Endothelial cell of umbilical vein (primary cell): Measurements from ENCODE around the gene RAB40B. TPM values are rescaled to one million over a fixed set of nuclear protein-coding genes. Genes with fewer than 3 reads are reported as not detected.

ENCODE experiments used
- BruUV-seq: library from RNA; stranded (reverse); fragments of 400-500 nt; replicated peaks from 2 replicates; lab custom pipeline; 2021; lab: Mats Ljungman, UMichigan
- CTCF ChIA-PET: fragments of 300-600, 350-600 bp; sonication (Branson Sonifier 250); formaldehyde crosslinking; loops from one replicate; lab custom pipeline; 2021; ENCODE audit warnings: antibody characterized with exemption, inconsistent platforms; lab: Charles Lee
- POLR2A ChIA-PET: fragments of 300-600, 350-600 bp; sonication (Branson Sonifier 250); formaldehyde crosslinking; loops from one replicate; lab custom pipeline; 2021; ENCODE audit warnings: antibody characterized with exemption, inconsistent platforms; lab: Charles Lee
- DNase-seq: peaks from one replicate; pipeline ENCODE4 v3.0.0-alpha.2; 2011; ENCODE audit warnings: low read depth, low spot score
- FAIRE-seq: peaks from 2 replicates; lab custom pipeline; 2011; peaks lifted over from hg19 to GRCh38; lab: Jason Lieb, UNC
- H2AFZ ChIP-seq: 2 replicates; pipeline ENCODE4 v1.6.0; 2012; ENCODE audit warnings: low read depth, low read length, control low read depth, inconsistent platforms
- H3K27ac ChIP-seq: 2 replicates; pipeline ENCODE4 v1.5.1; 2011; ENCODE audit warnings: low read depth, mild to moderate bottlenecking, control low read depth, low read length, moderate library complexity; ENCODE audit not compliant: insufficient read depth
- H3K27me3 ChIP-seq, 2 experiments: 2 replicates each; pipeline versions ENCODE4 v1.6.0 to v1.6.1; 2011; ENCODE audit warnings: low read length in 2 of 2, mixed read lengths in 1 of 2; ENCODE audit not compliant: control insufficient read depth in 2 of 2, insufficient read depth in 2 of 2
- H3K36me3 ChIP-seq, 2 experiments: 2 replicates in 1 of 2; 3 replicates in 1 of 2; pipeline ENCODE4 v1.5.1; 2011; ENCODE audit warnings: low read length in 2 of 2, mild to moderate bottlenecking in 1 of 2, moderate library complexity in 1 of 2; ENCODE audit not compliant: control insufficient read depth in 2 of 2, insufficient read depth in 2 of 2; ENCODE audit errors: extremely low read depth in 1 of 2
- H3K4me1 ChIP-seq: 3 replicates; pipeline ENCODE4 v1.5.1; 2011; ENCODE audit warnings: mild to moderate bottlenecking, low read length; ENCODE audit not compliant: control insufficient read depth, insufficient read depth; ENCODE audit errors: extremely low read depth
- H3K4me2 ChIP-seq: 2 replicates; pipeline ENCODE4 v1.6.1; 2011; ENCODE audit warnings: low read length, control low read depth, mixed read lengths; ENCODE audit not compliant: insufficient read depth
- H3K4me3 ChIP-seq, 3 experiments: fragments of 200-600 bp in 1 of 3; sonication (generic), shearing (Covaris generic) in 1 of 3; replicated peaks in 1 of 3; 2 replicates each; pipeline ENCODE4 v1.5.1; 2011 to 2016; ENCODE audit warnings: control low read depth in 3 of 3, low read length in 3 of 3, mild to moderate bottlenecking in 2 of 3, inconsistent platforms in 1 of 3, low read depth in 1 of 3, moderate library complexity in 1 of 3; ENCODE audit not compliant: insufficient read depth in 1 of 3
- H3K79me2 ChIP-seq: 2 replicates; pipeline ENCODE4 v1.6.0; 2012; ENCODE audit warnings: low read length, inconsistent platforms; ENCODE audit not compliant: control insufficient read depth, insufficient read depth
- H3K9ac ChIP-seq: replicated peaks from 2 replicates; pipeline ENCODE3; 2011; ENCODE audit warnings: low read length, control low read depth; ENCODE audit not compliant: insufficient read depth; ENCODE audit errors: extremely low read depth
- H3K9me1 ChIP-seq: replicated peaks from 3 replicates; pipeline ENCODE4 v1.6.0; 2011; ENCODE audit warnings: mild to moderate bottlenecking, low read length; ENCODE audit not compliant: control insufficient read depth, insufficient read depth; ENCODE audit errors: extremely low read depth
- H3K9me3 ChIP-seq: replicated peaks from 2 replicates; pipeline ENCODE4 v1.5.1; 2012; ENCODE audit warnings: low read length, inconsistent platforms; ENCODE audit not compliant: control insufficient read depth, insufficient read depth
- H4K20me1 ChIP-seq: replicated peaks from 2 replicates; pipeline ENCODE3; 2011; ENCODE audit warnings: mild to moderate bottlenecking, low read length; ENCODE audit not compliant: control insufficient read depth, insufficient read depth; ENCODE audit errors: extremely low read depth
- CTCF ChIP-seq, 2 donors: IDR thresholded peaks; 1 replicate in 1 of 2; 2 replicates in 1 of 2; pipeline ENCODE4 v1.5.1; 2011; ENCODE audit warnings: low read length in 2 of 2, mild to moderate bottlenecking in 2 of 2, moderate library complexity in 2 of 2, control low read depth in 1 of 2, inconsistent platforms in 1 of 2, low read depth in 1 of 2; ENCODE audit not compliant: insufficient read depth in 1 of 2; ENCODE audit errors: extremely low read depth in 1 of 2
- EZH2 ChIP-seq: IDR thresholded peaks from 2 replicates; pipeline ENCODE4 v1.6.1; 2012; ENCODE audit warnings: borderline replicate concordance, low read depth, mild to moderate bottlenecking, moderate library complexity, low read length, inconsistent platforms; ENCODE audit not compliant: severe bottlenecking
- FOS ChIP-seq: IDR thresholded peaks from 2 replicates; pipeline ENCODE4 v1.6.1; 2011; ENCODE audit warnings: mild to moderate bottlenecking, low read length, moderate library complexity, borderline replicate concordance; ENCODE audit not compliant: insufficient read depth
- GATA2 ChIP-seq: IDR thresholded peaks from 2 replicates; pipeline ENCODE4 v1.7.0; 2011; ENCODE audit warnings: low read depth, mild to moderate bottlenecking, moderate library complexity, mixed read lengths, low read length; ENCODE audit not compliant: insufficient read length, insufficient read depth
- JUN ChIP-seq: IDR thresholded peaks from 2 replicates; pipeline ENCODE4 v1.6.1; 2011; ENCODE audit warnings: borderline replicate concordance, low read depth; ENCODE audit not compliant: insufficient read length, insufficient read depth
- MAX ChIP-seq: IDR thresholded peaks from 2 replicates; pipeline ENCODE4 v1.6.1; 2011; ENCODE audit not compliant: insufficient read depth, insufficient read length
- MYC ChIP-seq: IDR thresholded peaks from one replicate; pipeline ENCODE4 v1.6.1; 2011; ENCODE audit warnings: mild to moderate bottlenecking, low read depth, low read length
- POLR2A ChIP-seq: IDR thresholded peaks from 2 replicates; pipeline ENCODE4 v1.6.1; 2012; ENCODE audit warnings: low read depth, mild to moderate bottlenecking, control low read depth, low read length
- POLR2AphosphoS5 ChIP-seq: IDR thresholded peaks from 2 replicates; pipeline ENCODE4 v1.6.1; 2012; ENCODE audit warnings: low read depth, mild to moderate bottlenecking, control low read depth, low read length, moderate library complexity; ENCODE audit not compliant: insufficient read depth
- dilution Hi-C: fragments of 300-500 bp; cut with MboI; formaldehyde crosslinking; loops from one replicate; pipeline ENCODE4 v1.15.0; 2019; ENCODE audit warnings: low sequenced_read_pairs; ENCODE audit not compliant: extremely low pct_ligation_motif_present
- intact Hi-C: fragments of 100-400 bp; cut with micrococcal nuclease; formaldehyde crosslinking; loops from one replicate; pipeline ENCODE4 v1.10.0; 2022
- polyA plus RNA-seq, 4 experiments: library from polyadenylated mRNA; depleted of rRNA in 3 of 4; stranded (reverse) in 3 of 4; unstranded in 1 of 4; fragments of >200 nt; gene quantifications; 2 replicates each; pipeline versions ENCODE4 v1.2.1 to v1.2.3, GENCODE V29; 2011 to 2012; ENCODE audit warnings: missing spikeins in 1 of 4
- total RNA-seq: library from RNA; stranded (reverse); gene quantifications from 2 replicates; pipeline ENCODE4 v1.2.3, GENCODE V29; 2021

The RAB40B gene
- total and polyA plus RNA-seq, 2 donors (not counting 3 experiments of a cell fraction or from before 2014, with no cell fraction given) = 5.5 to 9.3 TPM

GRCh38 chr17:82689077-82689476 is 9.4 kb downstream of the RAB40B start:
- Histone ChIP-seq H4K20me1 (no peaks in the 10 kb centered on the region), H3K4me3 (no peak overlapping the region), H3K4me2 (no peak overlapping the region), H3K27ac (no peak overlapping the region), H2AFZ (no peak overlapping the region), H3K36me3 (no peaks in the 10 kb centered on the region), H3K9me1 (no peaks in the 10 kb centered on the region), H3K79me2 (no peaks in the 10 kb centered on the region), H3K9ac (no peak overlapping the region), H3K9me3 (no peaks in the 10 kb centered on the region), H3K4me1 (no peaks in the 10 kb centered on the region), H3K27me3 (no peaks in the 10 kb centered on the region)
- intact Hi-C loops (no loop called here), dilution Hi-C loops (no loop called here)
- BruUV-seq = no TSS peak
- FAIRE-seq (no peak), DNase-seq (no peak)
- TF ChIP-seq MYC (no peak), MAX (no peak), JUN (no peak), POLR2A (no peak), GATA2 (no peak), FOS (no peak), EZH2 (no peak), POLR2AphosphoS5 (no peak)
- ChIA-PET CTCF (interaction anchor here (0.6 to 1.8 kb wide), 4 partner anchors 10 to 228 kb away, joined by 3 to 4 read pairs (median 3); partner anchors contain the start of gene RAB40B), POLR2A (no interaction called here)

- H3K4me2 ChIP-seq = no peak overlapping the region
- H3K9ac ChIP-seq = no peak overlapping the region
- no peaks in the 10 kb centered on the region for H3K9me1 ChIP-seq
- no peaks in the 10 kb centered on the region for H4K20me1 ChIP-seq
- no peaks in the 10 kb centered on the region for H3K36me3 ChIP-seq
- no peak overlapping the region for H2AFZ ChIP-seq
- H3K9me3 ChIP-seq = no peaks in the 10 kb centered on the region
- FAIRE-seq (no peak), DNase-seq (no peak)
- H3K4me3 ChIP-seq = no peak overlapping the region
- dilution Hi-C loops (no loop called here), intact Hi-C loops (no loop called here)
- no peak for TF ChIP-seq CTCF (IDR thresholded peaks at IDR 0.05; ENCODE audit: extremely low read depth in 1 of 2, insufficient read depth in 1 of 2, low read depth in 1 of 2, low read length in 2 of 2)
- no peak for TF ChIP-seq EZH2
- TF ChIP-seq POLR2A = no peak
- TF ChIP-seq MAX = no peak
- no peak for TF ChIP-seq JUN
- BruUV-seq = no TSS peak
- H3K4me1 ChIP-seq = no peaks in the 10 kb centered on the region
- no peaks in the 10 kb centered on the region for H3K79me2 ChIP-seq
- H3K27me3 ChIP-seq = no peaks in the 10 kb centered on the region
- no peak overlapping the region for H3K27ac ChIP-seq
- CTCF ChIA-PET = interaction anchor here (1.5 to 1.8 kb wide), 2 partner anchors 10 to 19 kb away, joined by 3 to 4 read pairs; no protein-coding TSS in a partner anchor
- POLR2A ChIA-PET = no interaction called here
These were observed 10.6 kb downstream of the RAB40B start for GRCh38 chr17:82687871-82688270.
